Neuronal stem cell (in vitro differentiated cells): Measurements from ENCODE around the gene INTS1.
A peak's percentile ranks its signal among the peaks of the same experiment; 100 is the strongest.

ENCODE experiments used
- DNase-seq: peaks from one replicate; pipeline ENCODE4 v3.0.0-alpha.2; 2013; ENCODE audit warnings: low spot score
- H2AFZ ChIP-seq: one replicate; pipeline ENCODE4 v1.6.1; 2013; ENCODE audit warnings: mild to moderate bottlenecking, low read length, inconsistent platforms
- H2AK5ac ChIP-seq: 2 replicates; pipeline ENCODE4 v1.6.1; 2013; ENCODE audit warnings: low read depth, mild to moderate bottlenecking, inconsistent platforms, low read length, moderate library complexity, mixed read lengths
- H2BK120ac ChIP-seq: 2 replicates; pipeline ENCODE4 v1.6.1; 2013; ENCODE audit warnings: low read depth, mild to moderate bottlenecking, inconsistent platforms, low read length, moderate library complexity, mixed read lengths
- H2BK12ac ChIP-seq: one replicate; pipeline ENCODE4 v1.6.1; 2013; ENCODE audit warnings: low read length, inconsistent platforms
- H2BK15ac ChIP-seq: 2 replicates; pipeline ENCODE4 v1.6.1; 2013; ENCODE audit warnings: mild to moderate bottlenecking, low read length, inconsistent platforms, mixed read lengths
- H2BK5ac ChIP-seq: one replicate; pipeline ENCODE4 v1.6.1; 2013; ENCODE audit warnings: inconsistent platforms, mild to moderate bottlenecking, low read length, moderate library complexity
- H3K14ac ChIP-seq: one replicate; pipeline ENCODE4 v1.6.1; 2013; ENCODE audit warnings: low read length, inconsistent platforms
- H3K18ac ChIP-seq: 2 replicates; pipeline ENCODE4 v1.6.1; 2013; ENCODE audit warnings: low read length, inconsistent platforms
- H3K23ac ChIP-seq: 2 replicates; pipeline ENCODE4 v1.6.1; 2013; ENCODE audit warnings: low read depth, mild to moderate bottlenecking, mixed read lengths, low read length, inconsistent platforms; ENCODE audit not compliant: poor library complexity
- H3K27ac ChIP-seq: replicated peaks from 3 replicates; pipeline ENCODE4 v1.5.1; 2013; ENCODE audit warnings: low read length, inconsistent platforms
- H3K27me3 ChIP-seq, 3 experiments: 2 replicates each; pipeline ENCODE4 v1.6.1; 2013; ENCODE audit warnings: low read length in 3 of 3, mild to moderate bottlenecking in 2 of 3, inconsistent platforms in 1 of 3, low read depth in 1 of 3, mixed read lengths in 1 of 3, moderate library complexity in 1 of 3; ENCODE audit not compliant: control insufficient read depth in 3 of 3, insufficient read depth in 3 of 3
- H3K36me3 ChIP-seq, 2 donors: replicated peaks in 1 of 2; 2 replicates each; pipeline ENCODE4 v1.6.1; 2013; ENCODE audit warnings: low read length in 2 of 2; ENCODE audit not compliant: control insufficient read depth in 2 of 2, insufficient read depth in 2 of 2
- H3K4ac ChIP-seq: 2 replicates; pipeline ENCODE4 v1.6.1; 2013; ENCODE audit warnings: inconsistent platforms, mild to moderate bottlenecking, low read length, moderate library complexity
- H3K4me1 ChIP-seq, 2 donors: 1 replicate in 1 of 2; 2 replicates in 1 of 2; pipeline ENCODE4 v1.6.1; 2013; ENCODE audit warnings: low read length in 2 of 2, low read depth in 1 of 2; ENCODE audit not compliant: control insufficient read depth in 2 of 2, insufficient read depth in 1 of 2
- H3K4me2 ChIP-seq: one replicate; pipeline ENCODE4 v1.6.1; 2013; ENCODE audit warnings: mild to moderate bottlenecking, low read length, inconsistent platforms; ENCODE audit not compliant: insufficient read depth, poor library complexity, severe bottlenecking
- H3K4me3 ChIP-seq, 2 donors: 2 replicates each; pipeline ENCODE4 v1.5.1; 2013; ENCODE audit warnings: low read length in 2 of 2, mild to moderate bottlenecking in 2 of 2, inconsistent platforms in 1 of 2, moderate library complexity in 1 of 2
- H3K79me1 ChIP-seq: one replicate; pipeline ENCODE4 v1.6.1; 2013; ENCODE audit warnings: low read depth, mild to moderate bottlenecking, inconsistent platforms, low read length, moderate library complexity
- H3K9ac ChIP-seq: one replicate; pipeline ENCODE4 v1.6.1; 2013; ENCODE audit warnings: mild to moderate bottlenecking, low read depth, low read length, inconsistent platforms; ENCODE audit not compliant: poor library complexity
- H3K9me3 ChIP-seq, 2 donors: replicated peaks in 1 of 2; 2 replicates each; pipeline versions ENCODE3 to v1.6.1; 2013; ENCODE audit warnings: low read length in 2 of 2, mild to moderate bottlenecking in 2 of 2, inconsistent platforms in 1 of 2, low read depth in 1 of 2, mixed read lengths in 1 of 2, moderate library complexity in 1 of 2; ENCODE audit not compliant: control insufficient read depth in 2 of 2, insufficient read depth in 1 of 2
- H4K8ac ChIP-seq: one replicate; pipeline ENCODE4 v1.6.1; 2013; ENCODE audit warnings: low read depth, mild to moderate bottlenecking, inconsistent platforms, low read length, moderate library complexity
- H4K91ac ChIP-seq: one replicate; pipeline ENCODE4 v1.6.1; 2013; ENCODE audit warnings: low read length, low read depth, mild to moderate bottlenecking, inconsistent platforms; ENCODE audit not compliant: poor library complexity
- WGBS, 2 donors: extraction: QIAGEN DNeasy Blood & Tissue Kit; methylation state at CpG; one replicate each; pipeline ENCODE4 v1.1.7; 2013; ENCODE audit warnings: missing lambda C conversion rate in 2 of 2, mixed read lengths in 1 of 2; ENCODE audit not compliant: insufficient read length in 2 of 2, insufficient replicate concordance in 1 of 2; ENCODE audit errors: extremely low coverage in 2 of 2; 5-methylcytosine and 5-hydroxymethylcytosine counted together

INTS1 gene

GRCh38 chr7:1529383-1530116 lies 25.4 kb upstream of the INTS1 start:
- peak overlapping the region in 1 of 2 donors; percentile 53 for H3K4me3 ChIP-seq
- WGBS, 2 donors = no CpG with 5 or more reads among the region's 21 CpGs

DNA sequence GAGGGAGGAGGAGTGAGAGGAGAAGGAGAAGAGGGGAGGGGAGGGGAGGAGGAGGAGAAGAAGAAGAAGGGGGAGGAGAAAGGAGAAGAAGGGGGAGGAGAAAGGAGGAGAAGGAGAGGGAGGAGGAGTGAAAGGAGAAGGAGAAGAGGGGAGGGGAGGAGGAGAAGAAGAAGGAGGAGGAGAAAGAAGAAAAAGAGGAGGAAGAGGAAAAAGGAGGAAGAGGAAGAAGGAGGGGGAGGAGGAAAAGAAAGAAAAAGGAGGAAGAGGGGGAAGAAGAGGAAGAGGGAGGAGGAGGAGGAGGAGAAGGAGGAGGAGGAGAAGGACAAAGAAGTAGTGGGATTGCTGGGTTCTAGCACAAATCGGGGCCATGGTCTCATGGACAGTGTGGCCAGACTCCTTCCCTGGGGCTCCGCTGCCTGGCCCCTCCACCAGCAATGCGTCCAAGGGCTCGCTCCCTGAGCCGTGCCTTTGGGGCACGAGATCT lies 22.1 kb upstream of the INTS1 start:
- Histone ChIP-seq H2BK12ac (peak overlapping the region; percentile 58), H3K79me1 (peaks cover 3% of the 10 kb centered on the region), H3K4ac (no peak overlapping the region), H4K8ac (no peak overlapping the region), H3K18ac (peak overlapping the region; percentile 85), H2AFZ (no peak overlapping the region), H3K27me3 (peaks cover 0 to 12% (median 4%) of the 10 kb centered on the region in 3 experiments), H3K14ac (no peak overlapping the region), H2BK15ac (peak overlapping the region; percentile 49), H4K91ac (no peak overlapping the region), H3K4me1 (peaks cover 2 to 3% of the 10 kb centered on the region in 2 donors), H2BK120ac (no peak overlapping the region), H2BK5ac (no peak overlapping the region), H3K27ac (no peak overlapping the region), H3K36me3 (no peaks in the 10 kb centered on the region), H3K9me3 (no peaks in the 10 kb centered on the region), H3K9ac (no peak overlapping the region), H3K23ac (peak overlapping the region; percentile 80), H3K4me3 (no peak overlapping the region), H2AK5ac (peak overlapping the region; percentile 70), H3K4me2 (no peak overlapping the region)
- DNase-seq = no peak
- WGBS, 2 donors = no CpG with 5 or more reads among the region's 6 CpGs

More at GRCh38 chr7:1529383-1530116, 25.4 kb upstream of the INTS1 start:
- peaks cover 21 to 33% of the 10 kb centered on the region in 2 donors for H3K4me1 ChIP-seq
- H3K27me3 ChIP-seq = peaks cover 0 to 22% (median 9%) of the 10 kb centered on the region in 3 experiments
- H3K18ac ChIP-seq = peak overlapping the region; percentile 68
- H3K27ac ChIP-seq = no peak overlapping the region
- no peak overlapping the region for H4K8ac ChIP-seq
- no peak for DNase-seq
- no peak overlapping the region for H3K23ac ChIP-seq
- no peak overlapping the region for H4K91ac ChIP-seq
- no peak overlapping the region for H3K14ac ChIP-seq
- peaks cover 6% of the 10 kb centered on the region for H3K79me1 ChIP-seq
- no peak overlapping the region for H3K4ac ChIP-seq
- no peak overlapping the region for H2BK120ac ChIP-seq
- H2AFZ ChIP-seq = no peak overlapping the region
- no peak overlapping the region for H3K4me2 ChIP-seq
- no peak overlapping the region for H2BK5ac ChIP-seq
- H2AK5ac ChIP-seq = peak overlapping the region; percentile 94
- peak overlapping the region; percentile 4 for H2BK15ac ChIP-seq
- no peak overlapping the region for H3K9ac ChIP-seq
- no peaks in the 10 kb centered on the region for H3K36me3 ChIP-seq
- no peak overlapping the region for H2BK12ac ChIP-seq
- H3K9me3 ChIP-seq = no peaks in the 10 kb centered on the region

DNA sequence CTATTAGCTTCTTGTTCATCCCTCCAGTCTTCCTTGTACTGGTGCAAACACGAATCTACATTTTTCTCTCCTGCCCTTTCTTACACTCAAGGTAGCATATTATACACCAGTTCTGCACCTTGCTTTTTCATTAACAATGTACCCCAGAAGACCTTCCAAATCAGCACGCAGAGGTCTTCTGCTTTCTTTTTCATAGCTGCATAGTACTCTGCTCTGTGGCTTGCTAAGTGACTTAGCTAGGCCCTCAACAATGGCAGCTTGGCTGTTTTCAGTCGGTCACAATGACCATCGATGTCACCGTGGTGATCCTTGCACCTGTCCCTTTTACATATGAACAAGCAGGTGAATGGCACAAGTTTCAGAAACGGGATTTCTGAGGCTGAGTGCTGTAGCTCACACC lies 21.2 kb upstream of the INTS1 start:
- H2BK12ac ChIP-seq = no peak overlapping the region
- peaks cover 2 to 4% of the 10 kb centered on the region in 2 donors for H3K4me1 ChIP-seq

DNA sequence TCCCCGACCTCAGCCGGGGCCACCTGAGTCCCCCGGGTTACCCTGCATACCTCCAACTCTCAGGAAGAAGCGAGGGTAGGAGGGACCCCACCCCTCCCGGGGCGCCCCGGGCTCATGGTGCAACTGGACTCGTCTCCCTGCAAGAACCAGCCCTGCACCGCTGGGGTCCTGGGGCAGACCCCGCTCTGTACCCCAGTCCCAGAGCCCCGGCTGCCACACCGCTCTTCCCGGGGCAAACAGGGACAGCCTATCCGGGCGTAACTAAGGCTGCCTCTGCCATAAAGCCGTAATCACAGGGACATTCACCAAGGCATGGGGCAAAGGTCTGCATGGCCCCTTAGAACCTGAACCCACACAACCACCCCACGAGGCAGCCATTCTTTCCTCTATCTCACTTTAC lies 19.7 kb upstream of the INTS1 start:
- Histone ChIP-seq H2BK15ac (peak overlapping the region; percentile 89), H3K14ac (peak overlapping the region; percentile 56), H3K27ac (no peak overlapping the region), H2AFZ (peak overlapping the region; percentile 67), H2BK120ac (no peak overlapping the region), H3K9me3 (peaks cover 0 to 4% of the 10 kb centered on the region in 2 donors), H3K4me2 (no peak overlapping the region), H3K79me1 (peaks cover 3% of the 10 kb centered on the region), H2BK5ac (no peak overlapping the region), H3K27me3 (peaks cover 0 to 12% (median 3%) of the 10 kb centered on the region in 3 experiments), H3K18ac (no peak overlapping the region), H4K8ac (no peak overlapping the region), H3K23ac (no peak overlapping the region), H3K4me1 (peaks cover 2 to 4% of the 10 kb centered on the region in 2 donors), H2AK5ac (peak overlapping the region; percentile 94), H2BK12ac (no peak overlapping the region), H3K36me3 (no peaks in the 10 kb centered on the region), H4K91ac (no peak overlapping the region), H3K4ac (no peak overlapping the region), H3K9ac (no peak overlapping the region), H3K4me3 (no peak overlapping the region)
- no peak for DNase-seq
- no CpG with 5 or more reads among the region's 17 CpGs for whole genome bisulfite sequencing, 2 donors

More for the DNA sequence above, 21.2 kb upstream of the INTS1 start:
- no peak overlapping the region for H2BK15ac ChIP-seq
- no peak overlapping the region for H2BK120ac ChIP-seq
- no peak overlapping the region for H3K27ac ChIP-seq
- no peaks in the 10 kb centered on the region for H3K36me3 ChIP-seq
- no peak overlapping the region for H3K14ac ChIP-seq
- no peaks in the 10 kb centered on the region for H3K9me3 ChIP-seq
- H3K79me1 ChIP-seq = peaks cover 3% of the 10 kb centered on the region
- H2AK5ac ChIP-seq = no peak overlapping the region
- H3K4ac ChIP-seq = no peak overlapping the region
- no peak overlapping the region for H3K23ac ChIP-seq
- no CpG with 5 or more reads among the region's 6 CpGs for WGBS, 2 donors
- no peak overlapping the region for H2AFZ ChIP-seq
- H3K9ac ChIP-seq = no peak overlapping the region
- peaks cover 0 to 12% (median 3%) of the 10 kb centered on the region in 3 experiments for H3K27me3 ChIP-seq
- H2BK5ac ChIP-seq = no peak overlapping the region
- no peak overlapping the region for H3K4me3 ChIP-seq
- H4K8ac ChIP-seq = no peak overlapping the region
- no peak overlapping the region for H3K18ac ChIP-seq
- H3K4me2 ChIP-seq = no peak overlapping the region
- no peak overlapping the region for H4K91ac ChIP-seq
- DNase-seq = no peak
